Psoas muscle (tissue), 8 donors: ENCODE measurements around the gene ZNF587B. TPM values are rescaled to one million over a fixed set of nuclear protein-coding genes. Genes with fewer than 3 reads are reported as not detected.
"Not testable (repeated sequence)": the region's sequence is repeated elsewhere in the genome, so short reads cannot be mapped to it uniquely, and the experiment has no call there.

Experiments used
- ATAC-seq, 4 donors: fragments of 200-7000 bp; cut with Tn5 transposase; one replicate each; pipeline ENCODE4 v1.9.1; 2020; ENCODE audit warnings: moderate library complexity in 3 of 4, mild to moderate bottlenecking in 2 of 4
- DNase-seq, 2 donors: peaks; one replicate each; pipeline ENCODE4 v3.0.0-alpha.2; 2020
- H3K27ac ChIP-seq: fragments of 200-600 bp; one replicate; pipeline ENCODE4 v1.8.0; 2022
- H3K27me3 ChIP-seq, 3 donors: fragments of 200-600 bp in 1 of 3; one replicate each; pipeline versions ENCODE4 v1.6.1 to v1.8.0; 2013 to 2022; ENCODE audit warnings: low read length in 2 of 3, mild to moderate bottlenecking in 2 of 3, moderate library complexity in 1 of 3; ENCODE audit not compliant: insufficient read depth in 3 of 3
- H3K36me3 ChIP-seq, 2 donors: fragments of 200-600 bp in 1 of 2; one replicate each; pipeline versions ENCODE4 v1.6.1 to v1.8.0; 2013 to 2022; ENCODE audit warnings: low read depth in 1 of 2, mild to moderate bottlenecking in 1 of 2, moderate library complexity in 1 of 2; ENCODE audit not compliant: insufficient read depth in 1 of 2
- H3K4me1 ChIP-seq: fragments of 200-600 bp; one replicate; pipeline ENCODE4 v1.8.0; 2022
- H3K4me3 ChIP-seq: fragments of 200-600 bp; one replicate; pipeline ENCODE4 v1.8.0; 2022; ENCODE audit warnings: mild to moderate bottlenecking
- H3K9me3 ChIP-seq: fragments of 200-600 bp; one replicate; pipeline ENCODE4 v1.8.0; 2022
- CTCF ChIP-seq: fragments of 200-600 bp; IDR thresholded peaks from one replicate; pipeline ENCODE4 v1.8.0; 2022; ENCODE audit warnings: antibody characterized with exemption
- WGBS, 3 donors: extraction: QIAGEN DNeasy Blood & Tissue Kit; methylation state at CpG; one replicate each; pipeline versions ENCODE4 v1.1.6 to v1.1.7; 2013; 5-methylcytosine and 5-hydroxymethylcytosine counted together
- intact Hi-C, 2 donors: fragments of 100-400 bp; cut with DNase I; formaldehyde crosslinking; loops; one replicate each; pipeline versions ENCODE4 v1.11.0 to v1.14.2; 2022
- polyA plus RNA-seq, 3 donors: library from polyadenylated mRNA; stranded (reverse); fragments of 200-250 nt; gene quantifications; one replicate each; pipeline ENCODE4 v1.2.3, GENCODE V29; 2013
- total RNA-seq, 4 donors: library from RNA; stranded (reverse); fragmentation: NEBNext Ultra II Directional in 2 of 4; extraction: Animal tissue kit (Norgen Biotek cat#: 25700) in 2 of 4; gene quantifications; one replicate each; pipeline versions ENCODE4 v1.2.1 to v1.2.4, GENCODE V29; 2021 to 2023
- donor health status: healthy with polysubstance abuse.
- donor health status: DM: no; HTN: no; CAD: no; lungs with moderate emphysema.
- donor health status: Bipolar disorder and iron deficiency.
- donor health status: healthy.
- donor health status: DM: yes; HTN: yes; CAD: no.
- donor health status: DM: no; HTN: no; CAD: no.
- donor health status: DM: no; HTN: no; CAD: no.
- donor health status: DM: yes; HTN: yes; CAD: no.

The ZNF587B gene
- total and polyA plus RNA-seq, 7 donors = 1.4 to 7.9 (median 5.8) TPM

GRCh38 chr19:57870225-57870624 is 40.1 kb downstream of the ZNF587B start:
- no peak for TF ChIP-seq CTCF
- ATAC-seq (no peak), DNase-seq (no peak)
- Histone ChIP-seq H3K27ac (no peak overlapping the region), H3K4me3 (no peak overlapping the region), H3K4me1 (no peaks in the 10 kb centered on the region), H3K36me3 (peaks cover 10 to 36% of the 10 kb centered on the region in 2 donors), H3K27me3 (no peaks in the 10 kb centered on the region), H3K9me3 (peaks cover 54% of the 10 kb centered on the region)
- intact Hi-C loops = no loop called here
- 97 to 100% (median 99%) methylated on average over 2 of the region's 2 CpGs for WGBS, 3 donors

GRCh38 chr19:57872450-57872849 is 42.4 kb downstream of the ZNF587B start:
- TF ChIP-seq CTCF = no peak
- H3K4me1 ChIP-seq = no peaks in the 10 kb centered on the region
- no peak for DNase-seq
- H3K4me3 ChIP-seq = no peak overlapping the region
- no peak for ATAC-seq
- no peaks in the 10 kb centered on the region for H3K27me3 ChIP-seq
- intact Hi-C loops = no loop called here
- H3K36me3 ChIP-seq = peaks cover 7 to 14% of the 10 kb centered on the region in 2 donors
- H3K9me3 ChIP-seq = peaks cover 43% of the 10 kb centered on the region
- no peak overlapping the region for H3K27ac ChIP-seq

GRCh38 chr19:57873883-57874799 is 44.0 kb downstream of the ZNF587B start:
- intact Hi-C loops, H3K4me3 ChIP-seq, H3K27me3 ChIP-seq, H3K4me1 ChIP-seq, DNase-seq, ATAC-seq, H3K27ac ChIP-seq, H3K36me3 ChIP-seq: not testable (repeated sequence)
- WGBS, 3 donors = 95 to 96% (median 96%) methylated on average over 8 of the region's 8 CpGs
- H3K9me3 ChIP-seq = peaks cover 32% of the 10 kb centered on the region

GRCh38 chr19:57886046-57886445 is 55.9 kb downstream of the ZNF587B start:
- Histone ChIP-seq H3K4me3 (no peak overlapping the region), H3K36me3 (peaks cover 0 to 16% of the 10 kb centered on the region in 2 donors), H3K9me3 (no peaks in the 10 kb centered on the region), H3K27ac (no peak overlapping the region), H3K27me3 (no peaks in the 10 kb centered on the region), H3K4me1 (no peaks in the 10 kb centered on the region)
- intact Hi-C loops = no loop called here
- ATAC-seq (no peak), DNase-seq (no peak)
- 86 to 92% (median 89%) methylated on average over 3 of the region's 3 CpGs for WGBS, 3 donors
- TF ChIP-seq CTCF = no peak

- Histone ChIP-seq H3K4me1 (no peaks in the 10 kb centered on the region), H3K36me3 (peaks cover 0 to 16% of the 10 kb centered on the region in 2 donors), H3K9me3 (no peaks in the 10 kb centered on the region), H3K27ac (no peak overlapping the region), H3K27me3 (no peaks in the 10 kb centered on the region), H3K4me3 (peak overlapping the region; percentile 62)
- 24 to 33% (median 25%) methylated on average over 6 of the region's 6 CpGs for WGBS, 3 donors
- no peak for ATAC-seq
- no peak for DNase-seq
- no peak for TF ChIP-seq CTCF
- intact Hi-C loops = no loop called here
Measured at GRCh38 chr19:57887195-57887941, 57.3 kb downstream of the ZNF587B start.
